SW480 (cell line): ENCODE measurements around the gene LY9.
"Not testable (repeated sequence)": the region's sequence is repeated elsewhere in the genome, so short reads cannot be mapped to it uniquely, and the experiment has no call there.

Source experiments
- DNase-seq: peaks from one replicate; pipeline ENCODE4 v3.0.0-alpha.2; 2016; ENCODE audit warnings: low spot score

The LY9 gene

GRCh38 chr1:160866001-160866694 lies 70.2 kb downstream of the LY9 start:
- DNase-seq: no peak

GRCh38 chr1:160866695-160867260 lies 70.8 kb downstream of the LY9 start:
- DNase-seq: no peak

- not testable (repeated sequence) for DNase-seq
Observed at GRCh38 chr1:160867651-160868050, 71.7 kb downstream of the LY9 start.

- DNase-seq: no peak
Observed at GRCh38 chr1:160868141-160868540, 72.2 kb downstream of the LY9 start.

- DNase-seq: no peak
Observed at GRCh38 chr1:160874935-160875334, 79.0 kb downstream of the LY9 start.

- not testable (repeated sequence) for DNase-seq
Observed at GRCh38 chr1:160875591-160875990, 79.6 kb downstream of the LY9 start.

- DNase-seq: no peak
Observed at GRCh38 chr1:160876311-160876710, 80.3 kb downstream of the LY9 start.

GRCh38 chr1:160877221-160877620 lies 81.2 kb downstream of the LY9 start:
- no peak for DNase-seq
